ENCODE results near the gene DNAJB2.

DNAJB2 gene

GRCh38 chr2:219334076-219334475, 54.9 kb downstream of the DNAJB2 start:
- no peak overlapping the region for H3K9ac ChIP-seq (ENCODE audit: low read depth, low read length)
- H3K9me3 ChIP-seq (ENCODE audit: insufficient read depth, low read depth, low read length), result no peaks in the 10 kb centered on the region
- H3K4me3 ChIP-seq (ENCODE audit: low read length), result no peak overlapping the region
- H3K4me1 ChIP-seq (ENCODE audit: insufficient read depth, low read length), result no peaks in the 10 kb centered on the region; the same call in 1 of the 2 replicates
- WGBS, result 100% methylated on average over 1 of the region's 2 CpGs
- H3K36me3 ChIP-seq (ENCODE audit: insufficient read depth, low read length), result no peaks in the 10 kb centered on the region
- H3K27me3 ChIP-seq (ENCODE audit: insufficient read depth, low read length), result peaks cover 66% of the 10 kb centered on the region
- no peak overlapping the region for H3K27ac ChIP-seq (ENCODE audit: low read depth, low read length)

- Histone ChIP-seq H3K27me3 (ENCODE audit: insufficient read depth, low read length) (peaks cover 57% of the 10 kb centered on the region), H3K27ac (ENCODE audit: low read depth, low read length) (no peak overlapping the region), H3K9ac (ENCODE audit: low read depth, low read length) (no peak overlapping the region), H3K4me3 (ENCODE audit: low read length) (no peak overlapping the region), H3K4me1 (ENCODE audit: insufficient read depth, low read length) (no peaks in the 10 kb centered on the region; the same call in 1 of the 2 replicates), H3K36me3 (ENCODE audit: insufficient read depth, low read length) (no peaks in the 10 kb centered on the region), H3K9me3 (ENCODE audit: insufficient read depth, low read depth, low read length) (no peaks in the 10 kb centered on the region)
- WGBS, result 50% methylated on average over 5 of the region's 5 CpGs
Measured at GRCh38 chr2:219335373-219335786, 56.2 kb downstream of the DNAJB2 start.

Measured in HUES64 (cell line).